BJ (cell line): ENCODE results near the gene C2orf76. TPM values are rescaled to one million over a fixed set of nuclear protein-coding genes. Genes with fewer than 3 reads are reported as not detected.

Experiments used
- CTCF ChIA-PET: fragments of 350-600 bp; formaldehyde crosslinking; extraction: SDS; loops from one replicate; lab custom pipeline; 2021; ENCODE audit warnings: antibody characterized with exemption, inconsistent platforms; lab: Yijun Ruan, JAX
- POLR2A ChIA-PET: fragments of 300-600 bp; sonication (Branson Sonifier 250); formaldehyde crosslinking; extraction: SDS; loops from one replicate; lab custom pipeline; 2021; ENCODE audit warnings: antibody characterized with exemption; lab: Charles Lee
- DNase-seq: peaks from one replicate; pipeline ENCODE4 v3.0.0-alpha.2; 2011; ENCODE audit warnings: low read depth
- H3K27me3 ChIP-seq: 2 replicates; pipeline ENCODE4 v1.6.0; 2011; ENCODE audit warnings: low read length; ENCODE audit not compliant: control insufficient read depth, insufficient read depth
- H3K36me3 ChIP-seq: 2 replicates; pipeline ENCODE4 v1.5.1; 2011; ENCODE audit warnings: low read length; ENCODE audit not compliant: control insufficient read depth, insufficient read depth
- H3K4me3 ChIP-seq: 2 replicates; pipeline ENCODE4 v1.5.1; 2011; ENCODE audit warnings: low read depth, mild to moderate bottlenecking, control low read depth, low read length
- CTCF ChIP-seq: IDR thresholded peaks from 2 replicates; pipeline ENCODE4 v1.5.1; 2011; ENCODE audit warnings: low read depth, mild to moderate bottlenecking, control low read depth, inconsistent platforms, low read length, moderate library complexity; ENCODE audit not compliant: insufficient read depth
- polyA plus RNA-seq: library from polyadenylated mRNA; depleted of rRNA; stranded (reverse); fragments of >200 nt; gene quantifications from 2 replicates; pipeline ENCODE4 v1.2.3, GENCODE V29; 2011

Gene C2orf76
- polyA plus RNA-seq, 1 experiment = 7.0 TPM

GRCh38 chr2:119283873-119284331, 82.7 kb downstream of the C2orf76 start:
- no peak overlapping the region for H3K4me3 ChIP-seq
- CTCF ChIA-PET = interaction anchor here (1.4 to 2.0 kb wide), 2 partner anchors 272 to 403 kb away, joined by 3 to 6 read pairs; no protein-coding TSS in a partner anchor
- TF ChIP-seq CTCF = no peak

GRCh38 chr2:119282996-119283511, 83.6 kb downstream of the C2orf76 start:
- Histone ChIP-seq H3K4me3 (no peak overlapping the region), H3K27me3 (no peaks in the 10 kb centered on the region), H3K36me3 (no peaks in the 10 kb centered on the region)
- TF ChIP-seq CTCF = no peak
- no peak for DNase-seq
- ChIA-PET POLR2A (no interaction called here), CTCF (interaction anchor here (1.4 to 3.1 kb wide), 3 partner anchors 8 to 402 kb away, joined by 3 to 18 read pairs (median 6); no protein-coding TSS in a partner anchor)

More at GRCh38 chr2:119283873-119284331, 82.7 kb downstream of the C2orf76 start:
- Histone ChIP-seq H3K27me3 (no peaks in the 10 kb centered on the region), H3K36me3 (no peaks in the 10 kb centered on the region)
- DNase-seq = peak; percentile 27
- POLR2A ChIA-PET = interaction anchor here (0.6 kb wide), 1 partner anchor 846 kb away, joined by 3 read pairs; no protein-coding TSS in a partner anchor

- Histone ChIP-seq H3K36me3 (no peaks in the 10 kb centered on the region), H3K27me3 (no peaks in the 10 kb centered on the region), H3K4me3 (no peak overlapping the region)
- DNase-seq = no peak
- TF ChIP-seq CTCF = no peak
- ChIA-PET POLR2A (no interaction called here), CTCF (interaction anchor here (1.4 to 3.1 kb wide), 3 partner anchors 9 to 401 kb away, joined by 3 to 18 read pairs (median 6); no protein-coding TSS in a partner anchor)
Observed at GRCh38 chr2:119282146-119282995, 84.3 kb downstream of the C2orf76 start.

GRCh38 chr2:119280680-119281079, 86.0 kb downstream of the C2orf76 start:
- TF ChIP-seq CTCF = no peak

GRCh38 chr2:119279666-119280065, 87.0 kb downstream of the C2orf76 start:
- TF ChIP-seq CTCF = no peak
- CTCF ChIA-PET = interaction anchor here (0.9 to 2.7 kb wide), 4 partner anchors 15 to 268 kb away, joined by 3 to 5 read pairs (median 4); no protein-coding TSS in a partner anchor
- DNase-seq = no peak
- Histone ChIP-seq H3K27me3 (no peaks in the 10 kb centered on the region; the same call in 1 of the 2 replicates), H3K4me3 (no peak overlapping the region), H3K36me3 (no peaks in the 10 kb centered on the region)
- POLR2A ChIA-PET = no interaction called here

More at GRCh38 chr2:119280680-119281079, 86.0 kb downstream of the C2orf76 start:
- CTCF ChIA-PET = interaction anchor here (2.7 to 3.1 kb wide), 2 partner anchors 11 to 60 kb away, joined by 5 to 18 read pairs; no protein-coding TSS in a partner anchor
- POLR2A ChIA-PET = no interaction called here
- Histone ChIP-seq H3K36me3 (no peaks in the 10 kb centered on the region), H3K4me3 (no peak overlapping the region), H3K27me3 (no peaks in the 10 kb centered on the region; the same call in 1 of the 2 replicates)
- no peak for DNase-seq
